Body of pancreas (tissue), 4 donors: ENCODE measurements around the gene POLR2J.
A peak's percentile ranks its signal among the peaks of the same experiment; 100 is the strongest.

Source experiments
- POLR2A ChIP-seq, 3 donors: fragments of 450-650 bp; IDR thresholded peaks; one replicate each; pipeline ENCODE4 v1.6.1; 2016; ENCODE audit warnings: antibody characterized with exemption in 3 of 3, mild to moderate bottlenecking in 2 of 3
- TF ChIP-seq, protein P1 (sequence below), 7 experiments: fragments of 450-650 bp in 4 of 7; fragments of 200-600 bp in 3 of 7; sonication (generic) in 3 of 7; IDR thresholded peaks; one replicate each; pipeline ENCODE4 v1.5.1; 2016 to 2019; ENCODE audit warnings: antibody characterized with exemption in 7 of 7

DNA sequence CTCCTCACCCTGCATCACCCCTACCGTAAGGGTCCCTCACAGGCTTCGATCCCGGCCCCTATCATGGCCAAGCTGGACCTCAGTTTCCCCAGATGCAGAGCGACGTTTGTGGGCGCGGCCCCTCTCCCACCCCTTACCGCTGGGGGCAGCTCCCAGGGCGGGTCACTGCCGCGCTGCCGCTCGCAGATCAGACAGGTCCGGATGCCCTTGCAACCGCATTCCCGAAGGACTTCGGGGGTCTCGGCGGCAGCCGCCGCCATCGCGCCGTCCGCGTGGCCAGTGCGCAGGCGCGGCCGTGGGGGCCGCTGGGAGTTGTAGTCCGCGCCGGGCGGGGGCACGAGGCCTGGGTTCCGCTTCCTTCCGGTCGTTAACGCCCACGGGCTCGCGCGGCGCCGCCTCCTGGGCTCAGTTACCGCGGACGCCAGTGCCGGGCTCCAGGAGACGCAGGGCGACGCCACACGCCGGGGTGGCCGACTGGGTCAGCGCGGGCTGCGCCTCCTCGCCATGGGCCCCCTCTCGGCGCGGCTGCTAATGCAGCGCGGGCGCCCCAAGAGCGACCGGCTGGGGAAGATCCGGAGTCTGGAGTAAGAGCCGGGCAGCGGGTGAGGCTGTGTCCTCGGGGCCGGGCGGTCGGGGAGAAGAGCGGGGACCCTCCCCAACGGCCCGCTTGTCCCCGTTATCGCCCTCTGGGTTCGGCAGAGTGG, 14.0 kb downstream of the POLR2J start, which contains the start of the genes ALKBH4 and LRWD1:
- TF ChIP-seq, protein P1, sequence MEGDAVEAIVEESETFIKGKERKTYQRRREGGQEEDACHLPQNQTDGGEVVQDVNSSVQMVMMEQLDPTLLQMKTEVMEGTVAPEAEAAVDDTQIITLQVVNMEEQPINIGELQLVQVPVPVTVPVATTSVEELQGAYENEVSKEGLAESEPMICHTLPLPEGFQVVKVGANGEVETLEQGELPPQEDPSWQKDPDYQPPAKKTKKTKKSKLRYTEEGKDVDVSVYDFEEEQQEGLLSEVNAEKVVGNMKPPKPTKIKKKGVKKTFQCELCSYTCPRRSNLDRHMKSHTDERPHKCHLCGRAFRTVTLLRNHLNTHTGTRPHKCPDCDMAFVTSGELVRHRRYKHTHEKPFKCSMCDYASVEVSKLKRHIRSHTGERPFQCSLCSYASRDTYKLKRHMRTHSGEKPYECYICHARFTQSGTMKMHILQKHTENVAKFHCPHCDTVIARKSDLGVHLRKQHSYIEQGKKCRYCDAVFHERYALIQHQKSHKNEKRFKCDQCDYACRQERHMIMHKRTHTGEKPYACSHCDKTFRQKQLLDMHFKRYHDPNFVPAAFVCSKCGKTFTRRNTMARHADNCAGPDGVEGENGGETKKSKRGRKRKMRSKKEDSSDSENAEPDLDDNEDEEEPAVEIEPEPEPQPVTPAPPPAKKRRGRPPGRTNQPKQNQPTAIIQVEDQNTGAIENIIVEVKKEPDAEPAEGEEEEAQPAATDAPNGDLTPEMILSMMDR (IDR thresholded peaks at IDR 0.05), result peak in 5 of 7 experiments; percentile 7 to 44 (median 17)
- peak; percentile 59 to 76 (median 70) for TF ChIP-seq POLR2A (IDR thresholded peaks at IDR 0.05)
